ENCODE results near the gene DTL.

The DTL gene

GRCh38 chr1:212098771-212099170 is 63.2 kb downstream of the DTL start:
- DNase-seq, result no peak

DNA sequence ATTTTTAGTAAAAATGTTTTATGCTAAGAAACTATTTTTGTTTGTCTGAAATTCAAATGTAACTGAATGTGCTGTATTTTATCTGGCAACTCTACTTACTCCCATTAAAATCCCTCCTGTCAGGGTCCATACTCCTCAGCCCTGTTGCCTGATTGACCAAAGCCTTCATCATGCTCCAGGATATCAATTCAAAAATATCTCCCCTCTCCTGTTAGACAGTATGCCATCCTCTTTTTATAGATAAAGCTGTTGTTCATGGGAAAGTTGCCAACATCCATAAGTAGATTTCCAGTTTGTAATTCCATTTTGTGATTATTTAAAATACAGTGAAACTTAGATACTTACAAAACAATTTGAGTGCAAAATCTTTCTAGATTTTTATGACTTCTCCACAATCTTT is 65.7 kb downstream of the DTL start:
- DNase-seq, result no peak

DNA sequence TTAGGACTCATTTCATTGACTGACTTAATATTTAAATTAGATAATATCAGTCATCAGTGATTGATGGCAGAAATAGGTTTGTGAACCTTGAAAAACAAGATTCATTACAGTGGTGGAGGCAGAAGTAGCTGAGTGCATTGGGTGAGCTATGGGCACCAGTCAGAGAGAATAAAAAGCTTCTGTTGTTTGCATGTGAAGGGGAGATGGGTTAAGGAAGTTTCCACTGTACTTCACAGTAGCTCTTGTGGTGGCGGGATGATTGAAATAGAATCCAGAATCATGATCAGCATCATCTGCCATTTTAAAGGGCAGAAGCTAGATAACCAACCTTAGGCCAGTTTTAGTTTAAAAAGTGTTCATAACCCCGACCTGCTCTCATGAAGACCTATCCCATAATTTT is 66.2 kb downstream of the DTL start:
- no peak for DNase-seq

- DNase-seq, result no peak
Measured at GRCh38 chr1:212104586-212105325, 69.2 kb downstream of the DTL start.

- no peak for DNase-seq
Measured at GRCh38 chr1:212106286-212106792, 70.8 kb downstream of the DTL start.

DNA sequence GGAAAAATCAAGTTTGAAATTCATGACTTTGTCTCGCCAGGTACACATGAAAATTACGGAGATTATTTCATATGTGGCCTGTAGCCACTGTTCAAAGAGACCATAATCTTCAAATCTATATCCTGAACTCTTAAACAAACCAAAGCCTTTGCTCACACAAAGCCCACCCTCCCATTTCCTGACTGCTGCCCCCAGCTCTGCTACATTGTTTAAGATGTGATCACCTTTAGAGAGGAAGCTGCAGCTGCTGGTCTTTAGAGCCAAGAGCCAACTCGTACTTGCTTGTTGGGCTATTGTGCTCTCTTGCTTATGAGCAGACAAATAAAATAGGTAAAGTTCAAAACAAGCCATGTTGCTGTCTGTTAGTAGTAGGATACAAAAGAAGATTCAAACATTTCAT is 71.9 kb downstream of the DTL start:
- DNase-seq, result no peak

DNA sequence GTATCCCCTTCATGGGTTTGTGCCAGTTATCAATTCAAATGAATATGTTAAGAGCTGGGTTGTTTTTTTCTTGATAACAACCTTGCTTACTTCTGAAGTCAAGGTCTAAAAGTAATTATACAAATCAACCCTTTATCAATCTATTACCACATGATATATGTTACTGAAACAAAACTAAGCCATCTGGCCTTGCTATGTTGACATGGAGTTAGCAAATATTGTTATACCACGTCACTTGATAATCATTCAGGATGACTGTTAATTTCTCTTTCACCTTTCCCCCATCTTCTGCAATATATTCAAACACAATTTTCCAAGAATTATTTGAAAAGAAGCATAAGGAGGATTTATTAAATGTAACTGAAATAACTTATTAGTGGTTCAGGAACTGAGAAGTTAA is 72.6 kb downstream of the DTL start:
- no peak for DNase-seq

GRCh38 chr1:212108981-212109380 is 73.4 kb downstream of the DTL start:
- no peak for DNase-seq

DNA sequence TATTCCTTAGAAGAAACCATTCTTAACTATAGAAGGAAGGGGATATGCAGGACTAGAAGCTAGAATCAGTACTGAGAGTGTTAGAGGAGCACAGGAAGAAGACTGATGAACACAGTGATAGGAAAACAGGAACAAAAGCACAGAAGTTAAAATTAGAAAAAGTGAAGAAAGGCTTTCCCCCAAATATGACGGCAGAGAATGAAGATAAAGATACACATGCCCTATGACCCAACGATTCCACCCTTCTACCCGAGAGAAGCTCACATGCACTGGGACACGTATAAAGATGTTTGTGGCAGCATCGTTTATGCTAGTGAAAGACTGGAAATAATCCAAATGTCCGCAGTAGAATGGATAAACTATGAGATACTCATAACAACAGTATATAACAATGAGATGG is 74.2 kb downstream of the DTL start:
- no peak for DNase-seq

DNA sequence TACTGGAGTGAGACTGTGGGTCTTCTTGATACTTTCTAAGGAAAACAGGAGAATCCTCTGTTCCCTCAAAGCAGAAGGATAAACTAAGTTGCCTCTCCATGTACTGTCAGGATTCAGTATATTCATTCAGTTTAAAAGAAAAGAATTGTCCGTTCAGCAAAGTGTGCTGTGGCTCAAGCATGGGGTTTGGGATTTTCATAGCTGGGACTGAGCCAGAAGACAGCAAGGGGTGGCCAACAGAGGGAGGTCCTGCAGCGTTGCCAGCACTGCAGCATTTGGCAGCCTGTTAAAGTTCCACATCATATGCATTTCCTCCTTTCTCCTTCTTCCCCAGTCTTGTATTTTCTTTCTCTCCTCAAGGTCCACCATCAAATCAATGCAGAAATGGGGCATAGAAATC is 75.1 kb downstream of the DTL start:
- no peak for DNase-seq

DNA sequence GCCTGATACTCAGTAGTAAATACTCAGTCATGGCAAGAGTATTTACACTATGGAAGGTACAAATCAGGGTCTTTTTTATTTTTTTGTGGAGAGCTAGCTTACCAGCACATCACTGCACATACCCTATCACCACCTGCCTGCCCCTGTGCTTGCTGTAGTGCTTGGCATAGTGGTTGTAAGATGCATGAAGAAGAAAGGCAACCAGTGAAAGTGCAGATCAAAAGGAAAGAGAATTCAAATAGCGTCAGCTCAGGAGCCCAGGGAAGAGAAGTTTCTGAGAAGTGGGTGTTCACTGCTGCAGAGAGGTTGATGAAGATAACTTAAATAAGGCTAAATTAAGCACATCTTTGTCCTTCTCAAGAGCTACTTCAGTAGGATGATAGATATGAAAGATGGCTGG is 76.0 kb downstream of the DTL start:
- DNase-seq, result no peak

DNA sequence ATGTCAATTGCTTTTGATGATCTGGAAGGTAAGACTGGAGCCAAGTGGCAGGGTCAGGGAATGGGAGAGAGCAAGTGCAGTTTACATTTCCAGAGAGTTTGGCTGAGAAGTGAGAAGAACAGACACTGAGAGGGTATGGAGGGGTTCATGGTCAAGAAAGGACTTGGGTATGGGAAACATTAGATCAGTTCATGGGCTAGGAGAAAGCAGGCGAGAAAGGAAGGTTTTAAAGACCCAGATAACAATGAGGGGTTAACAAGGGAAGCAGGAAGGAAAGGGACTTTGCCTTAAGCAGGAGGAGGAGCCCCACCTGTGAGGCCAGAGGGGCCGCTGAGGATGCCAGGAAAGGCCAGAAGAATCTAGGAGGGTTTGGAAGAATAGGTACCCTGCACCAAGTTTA is 78.2 kb downstream of the DTL start:
- no peak for DNase-seq

- no peak for DNase-seq
Measured at GRCh38 chr1:212118167-212118871, 82.8 kb downstream of the DTL start.

DNA sequence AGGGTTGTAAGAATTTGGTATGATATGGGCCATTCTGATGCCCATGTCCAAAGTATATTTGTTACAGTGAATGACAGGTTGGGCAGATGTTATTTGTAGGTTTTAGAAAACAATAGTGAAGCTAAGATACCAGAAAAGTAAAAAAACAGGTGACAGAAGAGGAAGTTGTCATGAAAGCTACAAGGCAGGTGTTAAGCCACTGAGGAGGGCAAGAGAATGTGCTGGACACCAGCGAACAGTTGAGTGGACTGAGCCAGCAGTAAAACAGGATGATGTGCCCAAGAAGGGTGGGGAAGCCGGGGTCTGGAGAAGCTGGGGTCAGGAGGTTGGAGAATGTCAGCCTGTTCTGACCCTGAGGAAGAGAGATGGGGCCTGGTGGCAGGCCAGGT is 83.3 kb downstream of the DTL start:
- no peak for DNase-seq

DNA sequence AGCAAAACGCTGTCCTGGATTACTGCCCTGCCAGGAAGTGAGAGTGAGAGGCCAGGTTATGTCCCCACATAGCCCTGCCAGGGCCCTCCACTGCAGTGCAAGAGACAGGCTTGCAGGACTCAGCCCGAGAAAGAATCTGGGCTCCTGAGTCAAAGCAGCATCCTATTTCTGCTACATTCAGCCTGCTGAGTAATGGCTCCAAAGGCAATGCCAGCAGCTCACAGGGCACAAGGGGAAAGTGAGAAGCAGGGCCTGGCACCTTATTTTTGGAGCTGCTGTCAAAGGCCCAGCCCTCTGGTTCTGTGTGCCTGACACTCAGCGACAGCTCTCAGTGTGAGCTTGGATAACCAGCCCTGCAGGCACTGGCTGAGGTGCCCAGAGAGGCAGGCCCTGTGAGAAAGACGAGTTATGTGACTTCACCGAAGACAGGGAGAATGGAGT is 83.9 kb downstream of the DTL start:
- no peak for DNase-seq

DNA sequence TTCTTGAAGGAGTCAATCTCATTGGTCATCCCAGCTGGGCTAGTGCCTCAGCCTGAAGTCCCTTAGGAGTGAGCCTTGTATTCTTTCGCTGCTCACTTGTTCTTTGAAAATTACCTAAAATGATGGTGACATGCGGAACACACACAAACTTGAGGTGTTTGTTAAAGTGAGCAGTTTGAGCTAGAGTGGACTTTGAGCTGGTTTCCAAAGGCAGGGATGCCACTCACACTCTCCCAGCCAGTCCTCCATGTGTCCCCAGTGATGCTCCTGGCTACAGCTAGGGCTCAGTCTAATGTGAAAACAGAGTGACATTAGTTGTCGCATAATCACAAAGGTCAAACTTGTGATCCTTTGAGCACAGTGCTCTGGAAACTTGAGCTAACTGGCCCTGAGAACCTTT is 84.3 kb downstream of the DTL start:
- no peak for DNase-seq

DNA sequence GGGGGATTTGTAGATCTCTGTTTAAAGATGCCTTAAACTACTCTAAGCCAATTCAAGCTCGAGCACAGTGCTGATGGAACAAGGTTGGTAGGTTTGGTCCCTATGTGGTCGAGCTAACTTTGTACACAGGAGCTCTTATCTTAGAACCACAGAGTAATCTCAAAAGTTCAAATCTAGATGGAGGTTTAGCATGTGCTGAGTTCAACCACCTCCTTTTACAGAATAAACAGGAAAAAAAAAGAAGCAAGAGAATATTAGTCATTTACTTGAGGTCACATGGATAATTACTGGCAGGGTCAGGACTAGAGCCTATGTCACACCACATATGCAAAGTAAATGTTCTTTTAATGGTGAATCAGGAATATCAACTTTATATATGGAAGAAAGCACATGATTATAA is 86.2 kb downstream of the DTL start:
- no peak for DNase-seq

- no peak for DNase-seq
Measured at GRCh38 chr1:212124690-212125582, 89.4 kb downstream of the DTL start.

DNA sequence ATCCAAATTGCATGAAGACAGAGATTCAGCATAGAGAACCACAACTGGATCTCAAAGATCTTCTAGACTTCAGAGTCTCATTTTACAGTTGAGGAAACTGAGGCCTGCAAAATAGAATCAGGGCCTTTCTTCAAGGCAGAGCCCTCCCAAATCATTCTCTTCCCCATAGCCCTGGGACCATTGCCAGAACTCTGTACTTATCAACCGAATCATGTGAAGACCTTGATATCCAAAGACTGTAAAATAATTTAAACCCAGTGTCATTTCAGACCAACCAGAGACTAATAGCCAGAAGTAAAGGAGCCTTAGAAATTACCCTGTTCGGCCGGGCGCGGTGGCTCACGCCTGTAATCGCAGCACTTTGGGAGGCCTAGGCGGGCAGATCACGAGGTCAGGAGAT is 90.1 kb downstream of the DTL start:
- DNase-seq, result no peak

- DNase-seq, result no peak
Measured at GRCh38 chr1:212127221-212127620, 91.7 kb downstream of the DTL start.

- no peak for DNase-seq
Measured at GRCh38 chr1:212129781-212130180, 94.2 kb downstream of the DTL start.

- no peak for DNase-seq
Measured at GRCh38 chr1:212132025-212132424, 96.5 kb downstream of the DTL start.

- DNase-seq, result no peak
Measured at GRCh38 chr1:212133319-212133718, 97.8 kb downstream of the DTL start.

- no peak for DNase-seq
Measured at GRCh38 chr1:212135166-212135565, 99.6 kb downstream of the DTL start.
